OCI-LY3 (cell line): ENCODE results near the gene C1QTNF2.

Experiments used
- H2AFZ ChIP-seq: fragments of 200-600, 300-600 bp; shearing (Covaris generic); 2 replicates; pipeline ENCODE4 v1.6.0; 2014; ENCODE audit warnings: antibody characterized with exemption, low read depth, low read length
- H3K27ac ChIP-seq: fragments of 200-600, 300-600 bp; sonication (generic); 2 replicates; pipeline ENCODE4 v1.5.1; 2014; ENCODE audit warnings: mild to moderate bottlenecking, low read length, moderate library complexity, mixed read lengths
- H3K27me3 ChIP-seq: fragments of 200-600, 300-600 bp; sonication (generic); 2 replicates; pipeline ENCODE4 v1.6.1; 2014; ENCODE audit warnings: low read depth, low read length, mixed read lengths
- H3K36me3 ChIP-seq: fragments of 200-600, 300-600 bp; sonication (generic); replicated peaks from 2 replicates; pipeline ENCODE3; 2014; ENCODE audit warnings: low read depth, low read length, mixed read lengths
- H3K4me1 ChIP-seq: fragments of 300-600, 200-600 bp; sonication (generic); 2 replicates; pipeline ENCODE4 v1.6.1; 2014; ENCODE audit warnings: low read length, mixed read lengths
- H3K4me2 ChIP-seq: fragments of 200-600, 300-600 bp; sonication (generic); 2 replicates; pipeline ENCODE4 v1.6.1; 2014; ENCODE audit warnings: low read length, mixed read lengths
- H3K4me3 ChIP-seq: fragments of 300-600, 200-600 bp; sonication (generic); 2 replicates; pipeline ENCODE4 v1.5.1; 2014; ENCODE audit warnings: antibody characterized with exemption, mild to moderate bottlenecking, low read length, moderate library complexity
- H3K79me2 ChIP-seq: fragments of 300-600, 200-600 bp; shearing (Covaris generic); 2 replicates; pipeline ENCODE4 v1.6.1; 2014; ENCODE audit warnings: mild to moderate bottlenecking, low read length, mixed read lengths
- H3K9ac ChIP-seq: fragments of 300-600, 200-600 bp; shearing (Covaris generic); 2 replicates; pipeline ENCODE4 v1.6.0; 2014; ENCODE audit warnings: mild to moderate bottlenecking, low read length, moderate library complexity
- H3K9me3 ChIP-seq: fragments of 200-600, 300-600 bp; shearing (Covaris generic); 2 replicates; pipeline ENCODE4 v1.6.1; 2014; ENCODE audit warnings: low read length, mixed read lengths; ENCODE audit not compliant: insufficient read depth
- H4K20me1 ChIP-seq: fragments of 200-600, 300-600 bp; sonication (generic); 2 replicates; pipeline ENCODE4 v1.6.1; 2016; ENCODE audit warnings: low read length, mixed read lengths; ENCODE audit not compliant: insufficient read depth
- CTCF ChIP-seq: fragments of 200-600, 300-600 bp; sonication (generic); IDR thresholded peaks from 2 replicates; pipeline ENCODE4 v1.5.1; 2014; ENCODE audit warnings: antibody characterized with exemption, low read length, low read depth
- EZH2phosphoT487 ChIP-seq: fragments of 200-600 bp; shearing (Covaris generic); IDR thresholded peaks from 2 replicates; pipeline ENCODE4 v1.6.1; 2018; ENCODE audit warnings: antibody characterized with exemption, mixed run types, low read depth

Gene C1QTNF2

DNA sequence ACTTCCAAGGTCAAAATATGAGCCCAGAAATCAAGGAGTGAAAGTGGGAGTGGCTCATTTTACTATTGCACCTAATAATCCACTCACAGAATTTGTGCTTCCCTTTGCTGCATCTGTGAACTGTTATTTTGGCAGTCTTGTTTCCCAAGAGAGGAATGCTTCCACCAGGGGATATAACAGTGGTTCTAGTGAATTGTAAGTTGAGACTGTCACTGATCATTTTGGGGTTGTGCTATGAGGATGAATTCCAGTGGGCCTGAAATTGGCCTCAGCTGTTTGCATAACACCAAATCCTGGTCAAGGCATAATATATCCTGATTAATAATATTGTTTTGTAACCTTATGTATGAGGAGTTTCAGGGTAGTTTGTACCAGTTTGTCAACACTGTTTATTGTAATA lies 15.1 kb upstream of the C1QTNF2 start:
- H3K9me3 ChIP-seq, result no peaks in the 10 kb centered on the region
- peaks cover 13% of the 10 kb centered on the region; the same call in 1 of the 2 replicates for H3K27me3 ChIP-seq

DNA sequence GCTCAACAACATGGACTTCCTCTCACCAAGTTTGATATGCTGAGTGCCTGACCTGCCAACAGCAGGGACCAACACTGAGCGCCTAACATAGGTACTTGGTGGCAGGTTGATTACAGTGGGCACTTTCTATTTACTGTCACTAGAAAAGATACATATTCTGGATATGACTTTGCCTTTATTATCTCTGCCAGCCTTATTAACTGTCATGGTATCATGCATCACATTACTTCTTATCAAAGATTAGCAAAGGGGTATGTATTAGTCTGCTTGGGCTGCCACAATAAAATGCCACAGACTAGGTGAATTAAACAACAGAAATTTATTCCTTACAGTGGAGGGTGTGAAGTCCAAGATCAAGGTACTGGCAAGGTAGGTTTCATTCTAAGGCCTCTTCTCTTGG lies 14.3 kb upstream of the C1QTNF2 start:
- H4K20me1 ChIP-seq, result no peaks in the 10 kb centered on the region
- TF ChIP-seq CTCF, result no peak
- TF ChIP-seq EZH2phosphoT487, result no peak
- no peaks in the 10 kb centered on the region for H3K36me3 ChIP-seq
- no peaks in the 10 kb centered on the region for H3K9me3 ChIP-seq
- no peaks in the 10 kb centered on the region for H3K79me2 ChIP-seq
- H3K27me3 ChIP-seq, result peaks cover 13% of the 10 kb centered on the region; the same call in 1 of the 2 replicates
- H2AFZ ChIP-seq, result no peak overlapping the region
- no peak overlapping the region for H3K4me3 ChIP-seq
- H3K27ac ChIP-seq, result no peak overlapping the region
- H3K4me1 ChIP-seq, result no peaks in the 10 kb centered on the region
- H3K4me2 ChIP-seq, result no peak overlapping the region
- H3K9ac ChIP-seq, result no peak overlapping the region

More for the DNA sequence above, 15.1 kb upstream of the C1QTNF2 start:
- no peak overlapping the region for H3K4me2 ChIP-seq
- H3K4me3 ChIP-seq, result no peak overlapping the region
- TF ChIP-seq EZH2phosphoT487 (no peak), CTCF (no peak)
- no peaks in the 10 kb centered on the region for H3K36me3 ChIP-seq
- H4K20me1 ChIP-seq, result no peaks in the 10 kb centered on the region
- no peaks in the 10 kb centered on the region for H3K4me1 ChIP-seq
- H3K9ac ChIP-seq, result no peak overlapping the region
- H2AFZ ChIP-seq, result no peak overlapping the region
- H3K79me2 ChIP-seq, result no peaks in the 10 kb centered on the region
- no peak overlapping the region for H3K27ac ChIP-seq

DNA sequence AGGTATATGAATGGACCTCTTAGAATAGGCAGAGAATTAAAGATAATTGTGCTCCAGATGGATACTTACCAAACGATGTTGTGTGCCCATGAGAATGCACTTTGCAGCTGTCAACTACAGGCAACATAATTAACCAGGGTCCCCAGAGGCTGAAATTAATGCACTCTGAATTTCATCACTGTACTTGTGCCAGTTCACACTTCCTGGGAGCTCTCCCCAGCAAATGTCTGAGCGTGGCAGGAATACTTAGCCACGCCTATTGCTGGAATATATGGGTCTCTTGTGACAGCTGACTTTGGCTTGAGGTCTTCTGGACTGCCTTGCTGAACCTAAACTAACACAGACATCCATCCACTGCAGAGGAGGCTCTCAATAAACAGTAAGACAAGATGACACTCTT lies 11.9 kb upstream of the C1QTNF2 start:
- no peak overlapping the region for H2AFZ ChIP-seq
- no peaks in the 10 kb centered on the region for H4K20me1 ChIP-seq
- H3K27me3 ChIP-seq, result peaks cover 13% of the 10 kb centered on the region; the same call in 1 of the 2 replicates
- TF ChIP-seq EZH2phosphoT487 (no peak), CTCF (no peak)
- H3K79me2 ChIP-seq, result no peaks in the 10 kb centered on the region
- H3K36me3 ChIP-seq, result no peaks in the 10 kb centered on the region
- no peaks in the 10 kb centered on the region for H3K4me1 ChIP-seq
- H3K4me3 ChIP-seq, result no peak overlapping the region
- no peak overlapping the region for H3K27ac ChIP-seq
- H3K4me2 ChIP-seq, result no peak overlapping the region
- H3K9ac ChIP-seq, result no peak overlapping the region
- no peaks in the 10 kb centered on the region for H3K9me3 ChIP-seq

GRCh38 chr5:160380041-160380440 lies 9.6 kb upstream of the C1QTNF2 start:
- H3K27me3 ChIP-seq, result peaks cover 13% of the 10 kb centered on the region; the same call in 1 of the 2 replicates
- no peak overlapping the region for H3K27ac ChIP-seq
- no peaks in the 10 kb centered on the region for H4K20me1 ChIP-seq
- H3K9ac ChIP-seq, result no peak overlapping the region
- H3K36me3 ChIP-seq, result no peaks in the 10 kb centered on the region
- H3K9me3 ChIP-seq, result no peaks in the 10 kb centered on the region
- no peaks in the 10 kb centered on the region for H3K4me1 ChIP-seq
- no peak overlapping the region for H3K4me2 ChIP-seq
- H2AFZ ChIP-seq, result no peak overlapping the region
- H3K79me2 ChIP-seq, result no peaks in the 10 kb centered on the region
- TF ChIP-seq CTCF (no peak), EZH2phosphoT487 (no peak)
- no peak overlapping the region for H3K4me3 ChIP-seq
